Measurements from ENCODE around the gene CFAP91.

DNA sequence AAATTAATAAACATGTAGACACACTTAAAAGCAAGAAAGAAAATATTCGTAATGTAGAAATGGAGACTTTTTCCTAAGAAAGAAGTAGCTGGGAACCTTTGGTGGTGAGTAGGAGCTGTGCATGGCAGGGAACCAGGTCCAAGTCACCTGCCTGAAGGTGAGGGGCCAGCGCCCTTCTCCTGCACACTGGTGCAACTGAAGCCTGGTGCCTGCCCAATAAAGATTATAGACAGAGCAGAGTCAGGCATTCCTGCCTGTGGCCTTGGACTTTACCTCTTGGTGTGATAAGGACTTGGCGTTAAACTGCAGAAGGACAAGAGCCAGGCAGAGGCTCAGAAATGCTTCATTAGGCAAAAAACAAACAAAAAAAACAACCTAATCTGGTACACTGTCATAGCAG, 14.2 kb downstream of the CFAP91 start:
- TF ChIP-seq, protein P1, sequence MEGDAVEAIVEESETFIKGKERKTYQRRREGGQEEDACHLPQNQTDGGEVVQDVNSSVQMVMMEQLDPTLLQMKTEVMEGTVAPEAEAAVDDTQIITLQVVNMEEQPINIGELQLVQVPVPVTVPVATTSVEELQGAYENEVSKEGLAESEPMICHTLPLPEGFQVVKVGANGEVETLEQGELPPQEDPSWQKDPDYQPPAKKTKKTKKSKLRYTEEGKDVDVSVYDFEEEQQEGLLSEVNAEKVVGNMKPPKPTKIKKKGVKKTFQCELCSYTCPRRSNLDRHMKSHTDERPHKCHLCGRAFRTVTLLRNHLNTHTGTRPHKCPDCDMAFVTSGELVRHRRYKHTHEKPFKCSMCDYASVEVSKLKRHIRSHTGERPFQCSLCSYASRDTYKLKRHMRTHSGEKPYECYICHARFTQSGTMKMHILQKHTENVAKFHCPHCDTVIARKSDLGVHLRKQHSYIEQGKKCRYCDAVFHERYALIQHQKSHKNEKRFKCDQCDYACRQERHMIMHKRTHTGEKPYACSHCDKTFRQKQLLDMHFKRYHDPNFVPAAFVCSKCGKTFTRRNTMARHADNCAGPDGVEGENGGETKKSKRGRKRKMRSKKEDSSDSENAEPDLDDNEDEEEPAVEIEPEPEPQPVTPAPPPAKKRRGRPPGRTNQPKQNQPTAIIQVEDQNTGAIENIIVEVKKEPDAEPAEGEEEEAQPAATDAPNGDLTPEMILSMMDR (IDR thresholded peaks at IDR 0.05): no peak
- no peak for TF ChIP-seq POLR2A (IDR thresholded peaks at IDR 0.05)
